Activated CD8-positive, alpha-beta T cell treated with anti-CD3 and anti-CD28 coated beads, Interleukin-2, amount 10 ng/mL, durations not matched to agents 7 days and 5 days (primary cell): ENCODE results near the gene SLC44A2. TPM values are rescaled to one million over a fixed set of nuclear protein-coding genes. Genes with fewer than 3 reads are reported as not detected.
"Not testable (repeated sequence)": the region's sequence is repeated elsewhere in the genome, so short reads cannot be mapped to it uniquely, and the experiment has no call there.

ENCODE experiments used
- ATAC-seq: fragments of 150-1000 bp; cut with Tn5 transposase; one replicate; pipeline ENCODE4 v1.10.0; 2021; ENCODE audit warnings: moderate library complexity
- CTCF ChIA-PET: fragments of 350-600 bp; sonication (Branson Sonifier 250); formaldehyde crosslinking; loops from one replicate; lab custom pipeline; 2021; ENCODE audit warnings: antibody characterized with exemption; lab: Charles Lee
- POLR2A ChIA-PET: fragments of 350-600 bp; sonication (Branson Sonifier 250); formaldehyde crosslinking; loops from one replicate; lab custom pipeline; 2021; ENCODE audit warnings: antibody characterized with exemption; lab: Charles Lee
- DNase-seq: peaks from one replicate; pipeline ENCODE4 v3.0.0-alpha.2; 2020
- H3K27ac Mint-ChIP-seq: one replicate; pipeline ENCODE4 v1.8.0; 2021; ENCODE audit warnings: mild to moderate bottlenecking, mixed read lengths
- H3K27me3 Mint-ChIP-seq: one replicate; pipeline ENCODE4 v1.8.0; 2021; ENCODE audit warnings: low read depth, mixed read lengths
- H3K36me3 Mint-ChIP-seq: one replicate; pipeline ENCODE4 v1.8.0; 2021; ENCODE audit warnings: low read depth, mixed read lengths
- H3K4me1 Mint-ChIP-seq: one replicate; pipeline ENCODE4 v1.8.0; 2021; ENCODE audit warnings: low read depth, mixed read lengths
- H3K4me3 Mint-ChIP-seq: one replicate; pipeline ENCODE4 v1.8.0; 2021; ENCODE audit warnings: mild to moderate bottlenecking, mixed read lengths
- H3K9me3 Mint-ChIP-seq: one replicate; pipeline ENCODE4 v1.8.0; 2022; ENCODE audit warnings: mixed read lengths; ENCODE audit not compliant: insufficient read depth
- total RNA-seq, 2 experiments: library from RNA; stranded (reverse); gene quantifications; one replicate each; pipeline ENCODE4 v1.2.3, GENCODE V29; 2021

Gene SLC44A2
- total RNA-seq, 2 experiments from 2014 or later: 112 to 121 TPM

GRCh38 chr19:10667867-10668266 lies 42.5 kb downstream of the SLC44A2 start:
- H3K36me3 Mint-ChIP-seq: peaks cover 30% of the 10 kb centered on the region

GRCh38 chr19:10669246-10669645 lies 43.9 kb downstream of the SLC44A2 start:
- peak overlapping the region; percentile 57 for H3K27ac Mint-ChIP-seq
- DNase-seq (no peak), ATAC-seq (no peak)
- no peak overlapping the region for H3K4me3 Mint-ChIP-seq
- CTCF ChIA-PET: no interaction called here
- peaks cover 36% of the 10 kb centered on the region for H3K36me3 Mint-ChIP-seq
- H3K4me1 Mint-ChIP-seq: peaks cover 24% of the 10 kb centered on the region
- POLR2A ChIA-PET: no interaction called here
- H3K27me3 Mint-ChIP-seq: no peaks in the 10 kb centered on the region
- H3K9me3 Mint-ChIP-seq: no peaks in the 10 kb centered on the region

More at GRCh38 chr19:10667867-10668266, 42.5 kb downstream of the SLC44A2 start:
- ChIA-PET CTCF (interaction anchor here (1.0 to 1.9 kb wide), 3 partner anchors 12 to 87 kb away, joined by 3 to 7 read pairs (median 4); no protein-coding TSS in a partner anchor), POLR2A (interaction anchor here (2.2 kb wide), 1 partner anchor 10 kb away, joined by 8 read pairs; no protein-coding TSS in a partner anchor)
- no peak overlapping the region for H3K4me3 Mint-ChIP-seq
- ATAC-seq: no peak
- H3K27me3 Mint-ChIP-seq: no peaks in the 10 kb centered on the region
- no peaks in the 10 kb centered on the region for H3K9me3 Mint-ChIP-seq
- DNase-seq: no peak
- peaks cover 31% of the 10 kb centered on the region for H3K4me1 Mint-ChIP-seq
- H3K27ac Mint-ChIP-seq: no peak overlapping the region

GRCh38 chr19:10670182-10670581 lies 44.8 kb downstream of the SLC44A2 start:
- Mint-ChIP-seq H3K36me3 (peaks cover 41% of the 10 kb centered on the region), H3K4me1 (peaks cover 24% of the 10 kb centered on the region), H3K27me3 (no peaks in the 10 kb centered on the region), H3K27ac (no peak overlapping the region), H3K4me3 (no peak overlapping the region), H3K9me3 (no peaks in the 10 kb centered on the region)
- CTCF ChIA-PET: no interaction called here
- no peak for ATAC-seq
- DNase-seq: no peak
- POLR2A ChIA-PET: no interaction called here

GRCh38 chr19:10670876-10671804 lies 45.8 kb downstream of the SLC44A2 start:
- CTCF ChIA-PET: interaction anchor here (1.4 kb wide), 1 partner anchor 90 kb away, joined by 6 read pairs; no protein-coding TSS in a partner anchor
- Mint-ChIP-seq H3K27ac (peak overlapping the region; percentile 2), H3K9me3 (no peaks in the 10 kb centered on the region), H3K4me3 (no peak overlapping the region), H3K36me3 (peaks cover 48% of the 10 kb centered on the region), H3K27me3 (no peaks in the 10 kb centered on the region), H3K4me1 (peaks cover 24% of the 10 kb centered on the region)
- DNase-seq (no peak), ATAC-seq (no peak)
- POLR2A ChIA-PET: interaction anchor here (1.0 kb wide), 1 partner anchor 12 kb away, joined by 6 read pairs; no protein-coding TSS in a partner anchor

GRCh38 chr19:10671922-10672321 lies 46.6 kb downstream of the SLC44A2 start:
- H3K4me3 Mint-ChIP-seq, ATAC-seq, H3K9me3 Mint-ChIP-seq, DNase-seq, H3K27me3 Mint-ChIP-seq, H3K27ac Mint-ChIP-seq: not testable (repeated sequence)
- peaks cover 50% of the 10 kb centered on the region for H3K36me3 Mint-ChIP-seq
- ChIA-PET POLR2A (interaction anchor here (1.0 kb wide), 1 partner anchor 13 kb away, joined by 6 read pairs; no protein-coding TSS in a partner anchor), CTCF (interaction anchor here (1.0 to 1.4 kb wide), 2 partner anchors 29 to 90 kb away, joined by 3 to 6 read pairs; no protein-coding TSS in a partner anchor)
- H3K4me1 Mint-ChIP-seq: peaks cover 20% of the 10 kb centered on the region

GRCh38 chr19:10675214-10675613 lies 49.9 kb downstream of the SLC44A2 start:
- H3K9me3 Mint-ChIP-seq, H3K4me1 Mint-ChIP-seq, ATAC-seq, DNase-seq, H3K27ac Mint-ChIP-seq, H3K27me3 Mint-ChIP-seq, POLR2A ChIA-PET, H3K4me3 Mint-ChIP-seq: not testable (repeated sequence)
- CTCF ChIA-PET: interaction anchor here (2.0 kb wide), 1 partner anchor 19 kb away, joined by 4 read pairs; no protein-coding TSS in a partner anchor
- peaks cover 67% of the 10 kb centered on the region for H3K36me3 Mint-ChIP-seq

- Mint-ChIP-seq H3K36me3 (peaks cover 76% of the 10 kb centered on the region), H3K4me1 (no peaks in the 10 kb centered on the region), H3K4me3 (no peak overlapping the region), H3K27me3 (no peaks in the 10 kb centered on the region), H3K27ac (no peak overlapping the region), H3K9me3 (no peaks in the 10 kb centered on the region)
- CTCF ChIA-PET: interaction anchor here (2.9 kb wide), 1 partner anchor 22 kb away, joined by 13 read pairs; no protein-coding TSS in a partner anchor
- no peak for DNase-seq
- POLR2A ChIA-PET: no interaction called here
- no peak for ATAC-seq
Measured at GRCh38 chr19:10677751-10678150, 52.4 kb downstream of the SLC44A2 start.

- Mint-ChIP-seq H3K27me3 (no peaks in the 10 kb centered on the region), H3K4me1 (no peaks in the 10 kb centered on the region), H3K27ac (peak overlapping the region; percentile 39), H3K4me3 (no peak overlapping the region), H3K36me3 (peaks cover 75% of the 10 kb centered on the region), H3K9me3 (no peaks in the 10 kb centered on the region)
- ATAC-seq (no peak), DNase-seq (no peak)
- POLR2A ChIA-PET: no interaction called here
- CTCF ChIA-PET: interaction anchor here (2.9 kb wide), 1 partner anchor 21 kb away, joined by 13 read pairs; no protein-coding TSS in a partner anchor
Measured at GRCh38 chr19:10678813-10679212, 53.5 kb downstream of the SLC44A2 start.

GRCh38 chr19:10679743-10680142 lies 54.4 kb downstream of the SLC44A2 start:
- no peak for ATAC-seq

GRCh38 chr19:10680545-10681135 lies 55.3 kb downstream of the SLC44A2 start:
- Mint-ChIP-seq H3K36me3 (peaks cover 81% of the 10 kb centered on the region), H3K27me3 (no peaks in the 10 kb centered on the region), H3K4me1 (no peaks in the 10 kb centered on the region), H3K27ac (no peak overlapping the region), H3K4me3 (no peak overlapping the region), H3K9me3 (no peaks in the 10 kb centered on the region)
- POLR2A ChIA-PET: no interaction called here
- CTCF ChIA-PET: no interaction called here
- no peak for DNase-seq
- ATAC-seq: no peak

More at GRCh38 chr19:10679743-10680142, 54.4 kb downstream of the SLC44A2 start:
- no peak for DNase-seq
- H3K4me1 Mint-ChIP-seq: no peaks in the 10 kb centered on the region
- POLR2A ChIA-PET: no interaction called here
- CTCF ChIA-PET: no interaction called here
- peaks cover 81% of the 10 kb centered on the region for H3K36me3 Mint-ChIP-seq
- no peak overlapping the region for H3K4me3 Mint-ChIP-seq
- H3K9me3 Mint-ChIP-seq: no peaks in the 10 kb centered on the region
- no peaks in the 10 kb centered on the region for H3K27me3 Mint-ChIP-seq
- no peak overlapping the region for H3K27ac Mint-ChIP-seq

GRCh38 chr19:10681658-10682057 lies 56.3 kb downstream of the SLC44A2 start:
- Mint-ChIP-seq H3K4me1 (no peaks in the 10 kb centered on the region), H3K27me3 (no peaks in the 10 kb centered on the region), H3K4me3 (no peak overlapping the region), H3K27ac (no peak overlapping the region), H3K9me3 (no peaks in the 10 kb centered on the region), H3K36me3 (peaks cover 79% of the 10 kb centered on the region)
- no peak for DNase-seq
- ChIA-PET CTCF (interaction anchor here (1.3 kb wide), 1 partner anchor 20 kb away, joined by 5 read pairs; the partner anchor contains the start of gene QTRT1), POLR2A (interaction anchor here (0.6 kb wide), 1 partner anchor 811 kb away, joined by 3 read pairs; no protein-coding TSS in a partner anchor)
- no peak for ATAC-seq
